ENCODE measurements around the gene KIF5C. TPM values are rescaled to one million over a fixed set of nuclear protein-coding genes. Genes with fewer than 3 reads are reported as not detected.

KIF5C gene
- total and polyA plus RNA-seq, 2 experiments from 2014 or later, result 45.0 to 49.1 TPM

GRCh38 chr2:148992448-148992847, 117.4 kb downstream of the KIF5C start (continued):
- TF ChIP-seq STAT1 (IDR thresholded peaks at IDR 0.05; ENCODE audit: unreplicated experiment), result no peak

GRCh38 chr2:148993351-148993750, 118.3 kb downstream of the KIF5C start:
- Histone ChIP-seq H4K20me1 (replicated peaks; ENCODE audit: insufficient read depth) (no peaks in the 10 kb centered on the region; the same call in 1 of the 2 replicates), H3K27me3 (ENCODE audit: insufficient read depth) (no peaks in the 10 kb centered on the region), H3K4me3 (no peak overlapping the region), H3K9me2 (ENCODE audit: insufficient read depth) (0 out of 2 replicates have a peak, but pooled peaks cover 2% of the 10 kb centered on the region), H3K27ac (ENCODE audit: low read depth) (no peak overlapping the region), H3F3A (replicated peaks; ENCODE audit: low read depth) (no peaks in the 10 kb centered on the region), H3K4me2 (no peak overlapping the region), H3K36me3 (ENCODE audit: insufficient read depth) (0 out of 2 replicates have a peak, but pooled peaks cover 3% of the 10 kb centered on the region), H3K79me2 (replicated peaks; ENCODE audit: insufficient read depth) (no peaks in the 10 kb centered on the region), H2AFZ (no peak overlapping the region), H3K4me1 (ENCODE audit: insufficient read depth) (no peaks in the 10 kb centered on the region)
- Mint-ChIP-seq H3K4me1 (peaks cover 9% of the 10 kb centered on the region), H3K27ac (no peak overlapping the region), H3K4me3 (no peak overlapping the region), H3K27me3 (ENCODE audit: insufficient read depth, low read depth, poor library complexity) (peaks cover 5% of the 10 kb centered on the region), H3K9me3 (no peaks in the 10 kb centered on the region), H3K36me3 (ENCODE audit: low read depth) (peaks cover 48% of the 10 kb centered on the region)
- no peak for TF ChIP-seq EZH2 (IDR thresholded peaks at IDR 0.05; ENCODE audit: low read depth, unreplicated experiment)
- TF ChIP-seq STAT1 (IDR thresholded peaks at IDR 0.05; ENCODE audit: unreplicated experiment), result no peak
- no peak for TF ChIP-seq ZNF462 (CRISPR knock-in tag; IDR thresholded peaks at IDR 0.05)
- no peak for TF ChIP-seq NANOG (IDR thresholded peaks at IDR 0.05; ENCODE audit: borderline replicate concordance)
- TF ChIP-seq ZNF331 (CRISPR knock-in tag; IDR thresholded peaks at IDR 0.05; ENCODE audit: low read depth), result no peak
- no peak for TF ChIP-seq REST (IDR thresholded peaks at IDR 0.05; ENCODE audit: unreplicated experiment)
- no peak for TF ChIP-seq POLR2AphosphoS5 (IDR thresholded peaks at IDR 0.05; ENCODE audit: low read depth)
- TF ChIP-seq, protein P1, sequence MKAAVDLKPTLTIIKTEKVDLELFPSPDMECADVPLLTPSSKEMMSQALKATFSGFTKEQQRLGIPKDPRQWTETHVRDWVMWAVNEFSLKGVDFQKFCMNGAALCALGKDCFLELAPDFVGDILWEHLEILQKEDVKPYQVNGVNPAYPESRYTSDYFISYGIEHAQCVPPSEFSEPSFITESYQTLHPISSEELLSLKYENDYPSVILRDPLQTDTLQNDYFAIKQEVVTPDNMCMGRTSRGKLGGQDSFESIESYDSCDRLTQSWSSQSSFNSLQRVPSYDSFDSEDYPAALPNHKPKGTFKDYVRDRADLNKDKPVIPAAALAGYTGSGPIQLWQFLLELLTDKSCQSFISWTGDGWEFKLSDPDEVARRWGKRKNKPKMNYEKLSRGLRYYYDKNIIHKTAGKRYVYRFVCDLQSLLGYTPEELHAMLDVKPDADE (IDR thresholded peaks at IDR 0.05), result no peak
- no peak for TF ChIP-seq JUNB (IDR thresholded peaks at IDR 0.05; ENCODE audit: unreplicated experiment)
- TF ChIP-seq CREB1 (CRISPR knock-in tag; IDR thresholded peaks at IDR 0.05; ENCODE audit: low read depth), result no peak
- TF ChIP-seq ZNF114 (CRISPR knock-in tag; IDR thresholded peaks at IDR 0.05), result no peak
- TF ChIP-seq, protein P2, sequence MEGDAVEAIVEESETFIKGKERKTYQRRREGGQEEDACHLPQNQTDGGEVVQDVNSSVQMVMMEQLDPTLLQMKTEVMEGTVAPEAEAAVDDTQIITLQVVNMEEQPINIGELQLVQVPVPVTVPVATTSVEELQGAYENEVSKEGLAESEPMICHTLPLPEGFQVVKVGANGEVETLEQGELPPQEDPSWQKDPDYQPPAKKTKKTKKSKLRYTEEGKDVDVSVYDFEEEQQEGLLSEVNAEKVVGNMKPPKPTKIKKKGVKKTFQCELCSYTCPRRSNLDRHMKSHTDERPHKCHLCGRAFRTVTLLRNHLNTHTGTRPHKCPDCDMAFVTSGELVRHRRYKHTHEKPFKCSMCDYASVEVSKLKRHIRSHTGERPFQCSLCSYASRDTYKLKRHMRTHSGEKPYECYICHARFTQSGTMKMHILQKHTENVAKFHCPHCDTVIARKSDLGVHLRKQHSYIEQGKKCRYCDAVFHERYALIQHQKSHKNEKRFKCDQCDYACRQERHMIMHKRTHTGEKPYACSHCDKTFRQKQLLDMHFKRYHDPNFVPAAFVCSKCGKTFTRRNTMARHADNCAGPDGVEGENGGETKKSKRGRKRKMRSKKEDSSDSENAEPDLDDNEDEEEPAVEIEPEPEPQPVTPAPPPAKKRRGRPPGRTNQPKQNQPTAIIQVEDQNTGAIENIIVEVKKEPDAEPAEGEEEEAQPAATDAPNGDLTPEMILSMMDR (conservative IDR thresholded peaks at IDR 0.05; ENCODE audit: low read depth in 2 of 2), result no peak
- no peak for TF ChIP-seq EZH2phosphoT487 (IDR thresholded peaks at IDR 0.05; ENCODE audit: unreplicated experiment)
- DNase-seq (ENCODE audit: low spot score) (no peak), ATAC-seq (no peak)

All from GM23338 (cell line).